Measurements from ENCODE around the gene PEAR1.

- no peak for TF ChIP-seq CTCF (conservative IDR thresholded peaks at IDR 0.05; ENCODE audit: low read depth, low read length)
- no peak for TF ChIP-seq RFX5 (IDR thresholded peaks at IDR 0.05; ENCODE audit: low read depth, low read length)
- TF ChIP-seq CHD1 (IDR thresholded peaks at IDR 0.05; ENCODE audit: low read depth, low read length): no peak
- no peak for TF ChIP-seq POLR2A (IDR thresholded peaks at IDR 0.05; ENCODE audit: low read depth, low read length)
- TF ChIP-seq, protein P1, sequence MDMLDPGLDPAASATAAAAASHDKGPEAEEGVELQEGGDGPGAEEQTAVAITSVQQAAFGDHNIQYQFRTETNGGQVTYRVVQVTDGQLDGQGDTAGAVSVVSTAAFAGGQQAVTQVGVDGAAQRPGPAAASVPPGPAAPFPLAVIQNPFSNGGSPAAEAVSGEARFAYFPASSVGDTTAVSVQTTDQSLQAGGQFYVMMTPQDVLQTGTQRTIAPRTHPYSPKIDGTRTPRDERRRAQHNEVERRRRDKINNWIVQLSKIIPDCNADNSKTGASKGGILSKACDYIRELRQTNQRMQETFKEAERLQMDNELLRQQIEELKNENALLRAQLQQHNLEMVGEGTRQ (IDR thresholded peaks at IDR 0.05; ENCODE audit: low read depth, low read length): no peak
- no peak for TF ChIP-seq NFE2L2 (IDR thresholded peaks at IDR 0.05; ENCODE audit: low read depth, low read length)
- TF ChIP-seq CEBPB (IDR thresholded peaks at IDR 0.05; ENCODE audit: low read depth, low read length): no peak
- no peak for TF ChIP-seq RAD21 (IDR thresholded peaks at IDR 0.05; ENCODE audit: low read length)
Measured at GRCh38 chr1:156944268-156944667, 50.8 kb downstream of the PEAR1 start.

Measured in IMR-90 (cell line).